ENCODE data around the gene BET1L.
A peak's percentile ranks its signal among the peaks of the same experiment; 100 is the strongest.

The BET1L gene

DNA sequence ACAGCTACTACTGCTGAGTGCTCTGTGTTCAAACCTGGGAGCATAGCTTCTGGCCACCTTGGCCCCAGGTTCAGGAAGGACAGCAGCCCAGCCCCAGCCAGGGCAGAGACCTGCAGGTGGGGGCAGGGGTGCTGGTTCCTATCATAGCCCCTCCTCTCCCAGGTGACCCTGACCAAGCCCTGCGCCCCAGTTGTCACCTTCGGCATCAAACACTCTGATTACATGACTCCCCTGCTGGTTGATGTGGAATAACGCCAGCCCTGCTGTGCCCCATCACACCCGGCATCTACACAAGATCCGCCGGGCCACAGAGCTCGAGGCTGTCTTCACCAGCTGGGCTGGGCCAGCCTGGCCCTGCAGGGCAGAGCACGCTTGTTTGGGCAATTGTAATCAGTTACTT is 7.4 kb downstream of the BET1L start:
- H4K8ac ChIP-seq (ENCODE audit: low read depth, low read length), result no peak overlapping the region
- no peaks in the 10 kb centered on the region for H3K79me2 ChIP-seq (ENCODE audit: control insufficient read depth, insufficient read depth, low read length, poor library complexity)

GRCh38 chr11:199004-199581 is 8.1 kb downstream of the BET1L start:
- Histone ChIP-seq H2BK12ac (ENCODE audit: low read length) (no peak overlapping the region), H2AK5ac (ENCODE audit: low read length) (no peak overlapping the region), H2BK5ac (ENCODE audit: low read depth, low read length, poor library complexity) (no peak overlapping the region), H4K8ac (ENCODE audit: low read depth, low read length) (no peak overlapping the region), H4K12ac (ENCODE audit: low read depth, low read length) (no peak overlapping the region), H3K27ac (ENCODE audit: low read depth, low read length) (no peak overlapping the region), H3K18ac (ENCODE audit: low read length) (no peak overlapping the region), H3K79me1 (ENCODE audit: low read length) (no peaks in the 10 kb centered on the region), H2AFZ (ENCODE audit: insufficient read depth, low read length, poor library complexity) (no peak overlapping the region), H3K79me2 (ENCODE audit: control insufficient read depth, insufficient read depth, low read length, poor library complexity) (no peaks in the 10 kb centered on the region), H3K4ac (ENCODE audit: low read depth, low read length) (no peak overlapping the region), H4K91ac (ENCODE audit: low read depth, low read length) (no peak overlapping the region), H3K4me3 (ENCODE audit: low read depth, low read length) (no peak overlapping the region), H2BK120ac (ENCODE audit: insufficient read depth, low read length, poor library complexity) (no peak overlapping the region), H3K4me1 (ENCODE audit: control insufficient read depth in 1 of 2, insufficient read depth in 2 of 2, low read length in 2 of 2) (no peaks in the 10 kb centered on the region), H3K4me2 (ENCODE audit: low read length) (no peak overlapping the region), H3K27me3 (ENCODE audit: insufficient read depth, low read length) (no peaks in the 10 kb centered on the region), H3K14ac (ENCODE audit: low read length) (no peak overlapping the region), H3K23ac (ENCODE audit: low read length) (no peak overlapping the region), H3K9me3 (ENCODE audit: insufficient read depth, low read depth, low read length) (no peaks in the 10 kb centered on the region), H3K9ac (ENCODE audit: low read length) (no peak overlapping the region), H3K36me3 (ENCODE audit: control insufficient read depth in 1 of 2, insufficient read depth in 2 of 2, low read length in 2 of 2) (peaks cover 18 to 19% of the 10 kb centered on the region in 2 experiments)
- no CpG with 5 or more reads among the region's 13 CpGs for WGBS (ENCODE audit: extremely low coverage, insufficient coverage, insufficient read length)
- no peak for DNase-seq

More for the DNA sequence above, 7.4 kb downstream of the BET1L start:
- Histone ChIP-seq H3K23ac (ENCODE audit: low read length) (no peak overlapping the region), H3K4ac (ENCODE audit: low read depth, low read length) (no peak overlapping the region), H3K18ac (ENCODE audit: low read length) (no peak overlapping the region), H3K27ac (ENCODE audit: low read depth, low read length) (no peak overlapping the region), H2AFZ (ENCODE audit: insufficient read depth, low read length, poor library complexity) (no peak overlapping the region), H3K4me2 (ENCODE audit: low read length) (no peak overlapping the region), H3K9me3 (ENCODE audit: insufficient read depth, low read depth, low read length) (no peaks in the 10 kb centered on the region), H2AK5ac (ENCODE audit: low read length) (no peak overlapping the region), H3K14ac (ENCODE audit: low read length) (no peak overlapping the region), H3K9ac (ENCODE audit: low read length) (no peak overlapping the region), H3K4me1 (ENCODE audit: control insufficient read depth in 1 of 2, insufficient read depth in 2 of 2, low read length in 2 of 2) (no peaks in the 10 kb centered on the region), H3K79me1 (ENCODE audit: low read length) (no peaks in the 10 kb centered on the region), H2BK5ac (ENCODE audit: low read depth, low read length, poor library complexity) (no peak overlapping the region), H2BK12ac (ENCODE audit: low read length) (no peak overlapping the region), H3K4me3 (ENCODE audit: low read depth, low read length) (peak overlapping the region; percentile 26), H4K12ac (ENCODE audit: low read depth, low read length) (no peak overlapping the region), H3K27me3 (ENCODE audit: insufficient read depth, low read length) (no peaks in the 10 kb centered on the region), H2BK120ac (ENCODE audit: insufficient read depth, low read length, poor library complexity) (no peak overlapping the region), H3K36me3 (ENCODE audit: control insufficient read depth in 1 of 2, insufficient read depth in 2 of 2, low read length in 2 of 2) (peaks cover 24 to 26% of the 10 kb centered on the region in 2 experiments), H4K91ac (ENCODE audit: low read depth, low read length) (no peak overlapping the region)
- no peak for DNase-seq
- no CpG with 5 or more reads among the region's 8 CpGs for WGBS (ENCODE audit: extremely low coverage, insufficient coverage, insufficient read length)

GRCh38 chr11:198236-198806 is 8.9 kb downstream of the BET1L start:
- Histone ChIP-seq H2AK5ac (ENCODE audit: low read length) (no peak overlapping the region), H2AFZ (ENCODE audit: insufficient read depth, low read length, poor library complexity) (no peak overlapping the region), H3K4me1 (ENCODE audit: control insufficient read depth in 1 of 2, insufficient read depth in 2 of 2, low read length in 2 of 2) (no peaks in the 10 kb centered on the region), H3K36me3 (ENCODE audit: control insufficient read depth in 1 of 2, insufficient read depth in 2 of 2, low read length in 2 of 2) (peaks cover 10 to 11% of the 10 kb centered on the region in 2 experiments), H3K4me3 (ENCODE audit: low read depth, low read length) (no peak overlapping the region), H4K91ac (ENCODE audit: low read depth, low read length) (no peak overlapping the region), H3K9ac (ENCODE audit: low read length) (no peak overlapping the region), H3K18ac (ENCODE audit: low read length) (no peak overlapping the region), H2BK120ac (ENCODE audit: insufficient read depth, low read length, poor library complexity) (no peak overlapping the region), H3K9me3 (ENCODE audit: insufficient read depth, low read depth, low read length) (no peaks in the 10 kb centered on the region), H3K27ac (ENCODE audit: low read depth, low read length) (no peak overlapping the region), H2BK5ac (ENCODE audit: low read depth, low read length, poor library complexity) (no peak overlapping the region), H3K27me3 (ENCODE audit: insufficient read depth, low read length) (no peaks in the 10 kb centered on the region), H3K14ac (ENCODE audit: low read length) (no peak overlapping the region), H2BK12ac (ENCODE audit: low read length) (no peak overlapping the region), H3K23ac (ENCODE audit: low read length) (no peak overlapping the region), H3K4ac (ENCODE audit: low read depth, low read length) (no peak overlapping the region), H3K79me2 (ENCODE audit: control insufficient read depth, insufficient read depth, low read length, poor library complexity) (no peaks in the 10 kb centered on the region), H3K79me1 (ENCODE audit: low read length) (no peaks in the 10 kb centered on the region), H4K12ac (ENCODE audit: low read depth, low read length) (no peak overlapping the region), H4K8ac (ENCODE audit: low read depth, low read length) (no peak overlapping the region), H3K4me2 (ENCODE audit: low read length) (no peak overlapping the region)
- no peak for DNase-seq
- WGBS (ENCODE audit: extremely low coverage, insufficient coverage, insufficient read length), result no CpG with 5 or more reads among the region's 21 CpGs

DNA sequence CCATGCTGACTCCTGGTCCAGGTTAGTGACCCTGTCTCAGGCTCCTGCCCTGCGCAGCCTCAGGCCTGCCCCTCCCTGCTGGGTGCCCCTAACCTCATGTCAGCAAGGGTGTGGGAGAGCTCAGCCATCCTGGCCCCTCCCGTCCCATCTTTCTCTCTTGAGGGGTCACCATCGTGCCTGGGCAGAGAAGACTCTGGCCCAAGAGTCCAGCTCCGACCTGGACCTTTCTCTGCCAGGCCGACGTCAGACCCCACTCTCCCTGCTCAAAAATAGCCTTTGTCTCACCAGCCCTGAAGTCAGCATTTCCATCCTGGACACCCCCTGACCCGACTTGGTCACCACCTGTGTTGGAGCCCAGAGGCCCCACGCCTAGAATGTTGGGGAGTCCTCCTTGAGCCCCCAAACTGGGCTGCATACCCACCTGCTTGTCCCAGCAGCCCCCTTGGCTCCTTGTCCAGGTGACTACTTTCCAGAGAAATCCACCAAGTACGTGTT is 9.4 kb downstream of the BET1L start:
- Histone ChIP-seq H4K12ac (ENCODE audit: low read depth, low read length) (peak overlapping the region; percentile 8), H4K91ac (ENCODE audit: low read depth, low read length) (no peak overlapping the region), H3K14ac (ENCODE audit: low read length) (no peak overlapping the region), H3K27ac (ENCODE audit: low read depth, low read length) (no peak overlapping the region), H2AK5ac (ENCODE audit: low read length) (no peak overlapping the region), H2AFZ (ENCODE audit: insufficient read depth, low read length, poor library complexity) (no peak overlapping the region), H3K4me1 (ENCODE audit: control insufficient read depth in 1 of 2, insufficient read depth in 2 of 2, low read length in 2 of 2) (no peaks in the 10 kb centered on the region), H2BK5ac (ENCODE audit: low read depth, low read length, poor library complexity) (no peak overlapping the region), H3K79me2 (ENCODE audit: control insufficient read depth, insufficient read depth, low read length, poor library complexity) (no peaks in the 10 kb centered on the region), H4K8ac (ENCODE audit: low read depth, low read length) (no peak overlapping the region), H3K9me3 (ENCODE audit: insufficient read depth, low read depth, low read length) (no peaks in the 10 kb centered on the region), H2BK12ac (ENCODE audit: low read length) (no peak overlapping the region), H3K4ac (ENCODE audit: low read depth, low read length) (no peak overlapping the region), H3K4me3 (ENCODE audit: low read depth, low read length) (no peak overlapping the region), H3K36me3 (ENCODE audit: control insufficient read depth in 1 of 2, insufficient read depth in 2 of 2, low read length in 2 of 2) (peaks cover 6 to 7% of the 10 kb centered on the region in 2 experiments), H3K79me1 (ENCODE audit: low read length) (no peaks in the 10 kb centered on the region), H3K27me3 (ENCODE audit: insufficient read depth, low read length) (no peaks in the 10 kb centered on the region), H3K18ac (ENCODE audit: low read length) (no peak overlapping the region), H3K9ac (ENCODE audit: low read length) (no peak overlapping the region), H3K23ac (ENCODE audit: low read length) (no peak overlapping the region), H3K4me2 (ENCODE audit: low read length) (no peak overlapping the region), H2BK120ac (ENCODE audit: insufficient read depth, low read length, poor library complexity) (no peak overlapping the region)
- no CpG with 5 or more reads among the region's 9 CpGs for WGBS (ENCODE audit: extremely low coverage, insufficient coverage, insufficient read length)
- DNase-seq, result no peak
